Stomach (tissue), 4 donors: Measurements from ENCODE around the gene SETDB2.

Experiments used
- POLR2A ChIP-seq, 4 donors: fragments of 450-650 bp; IDR thresholded peaks; one replicate each; pipeline ENCODE4 v1.6.1; 2016; ENCODE audit warnings: antibody characterized with exemption in 4 of 4, control low read depth in 2 of 4, mild to moderate bottlenecking in 1 of 4, moderate library complexity in 1 of 4
- POLR2AphosphoS5 ChIP-seq, 3 donors: sonication (generic); formaldehyde crosslinking; IDR thresholded peaks; one replicate each; pipeline ENCODE4 v1.6.1; 2016; ENCODE audit warnings: antibody characterized with exemption in 3 of 3
- TF ChIP-seq, protein P1 (sequence below), 7 experiments: fragments of 450-650 bp in 4 of 7; fragments of 200-600 bp in 3 of 7; sonication (generic) in 3 of 7; IDR thresholded peaks; one replicate each; pipeline ENCODE4 v1.5.1; 2016 to 2019; ENCODE audit warnings: antibody characterized with exemption in 7 of 7, control low read depth in 2 of 7, mild to moderate bottlenecking in 1 of 7

DNA sequence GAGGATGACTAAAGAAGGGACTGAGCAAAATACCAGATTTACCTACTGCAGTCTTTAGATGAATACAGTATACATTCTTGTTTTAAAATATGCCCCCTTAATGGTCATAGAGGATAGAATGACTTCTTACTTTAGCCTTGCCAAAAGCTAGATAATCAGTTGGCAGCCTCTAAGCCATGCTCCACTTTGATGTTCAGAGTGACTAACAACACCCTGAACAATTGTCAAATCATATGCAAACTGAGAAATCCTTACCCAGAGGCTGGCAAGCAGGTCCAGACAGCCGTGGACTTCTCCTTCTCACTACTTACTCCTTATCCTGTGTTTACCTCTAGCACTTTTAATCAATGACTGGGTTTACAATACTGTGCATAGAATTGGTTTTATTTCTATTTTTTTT is 28.1 kb downstream of the SETDB2 start:
- TF ChIP-seq POLR2A (IDR thresholded peaks at IDR 0.05) (no peak), POLR2AphosphoS5 (IDR thresholded peaks at IDR 0.05) (no peak)
- TF ChIP-seq, protein P1, sequence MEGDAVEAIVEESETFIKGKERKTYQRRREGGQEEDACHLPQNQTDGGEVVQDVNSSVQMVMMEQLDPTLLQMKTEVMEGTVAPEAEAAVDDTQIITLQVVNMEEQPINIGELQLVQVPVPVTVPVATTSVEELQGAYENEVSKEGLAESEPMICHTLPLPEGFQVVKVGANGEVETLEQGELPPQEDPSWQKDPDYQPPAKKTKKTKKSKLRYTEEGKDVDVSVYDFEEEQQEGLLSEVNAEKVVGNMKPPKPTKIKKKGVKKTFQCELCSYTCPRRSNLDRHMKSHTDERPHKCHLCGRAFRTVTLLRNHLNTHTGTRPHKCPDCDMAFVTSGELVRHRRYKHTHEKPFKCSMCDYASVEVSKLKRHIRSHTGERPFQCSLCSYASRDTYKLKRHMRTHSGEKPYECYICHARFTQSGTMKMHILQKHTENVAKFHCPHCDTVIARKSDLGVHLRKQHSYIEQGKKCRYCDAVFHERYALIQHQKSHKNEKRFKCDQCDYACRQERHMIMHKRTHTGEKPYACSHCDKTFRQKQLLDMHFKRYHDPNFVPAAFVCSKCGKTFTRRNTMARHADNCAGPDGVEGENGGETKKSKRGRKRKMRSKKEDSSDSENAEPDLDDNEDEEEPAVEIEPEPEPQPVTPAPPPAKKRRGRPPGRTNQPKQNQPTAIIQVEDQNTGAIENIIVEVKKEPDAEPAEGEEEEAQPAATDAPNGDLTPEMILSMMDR (IDR thresholded peaks at IDR 0.05), result no peak
